ENCODE results near the gene DDX1.

GRCh38 chr2:15614545-15615300, 23.1 kb downstream of the DDX1 start:
- TF ChIP-seq EP300 (IDR thresholded peaks at IDR 0.05) (no peak), CTCF (IDR thresholded peaks at IDR 0.05) (no peak), POLR2AphosphoS5 (IDR thresholded peaks at IDR 0.05) (no peak)

Measured in esophagus muscularis mucosa (tissue), 4 donors.